GM21515 (cell line): ENCODE measurements around the gene TRMT11.

ENCODE experiments used
- ATAC-seq: cut with Tn5 transposase; IDR thresholded peaks from one replicate; pipeline ENCODE4 v1.9.1; 2021; ENCODE audit not compliant: unreplicated experiment

Gene TRMT11

GRCh38 chr6:126072834-126073233, 86.5 kb downstream of the TRMT11 start:
- ATAC-seq: no peak

- ATAC-seq: no peak
These were observed 89.2 kb downstream of the TRMT11 start for GRCh38 chr6:126075335-126076071.

GRCh38 chr6:126076992-126077664, 90.8 kb downstream of the TRMT11 start:
- ATAC-seq: no peak

GRCh38 chr6:126077810-126078776, 91.8 kb downstream of the TRMT11 start:
- no peak for ATAC-seq

- ATAC-seq: no peak
These were observed 97.5 kb downstream of the TRMT11 start for GRCh38 chr6:126083875-126084274.

- ATAC-seq: peak; percentile 67
These were observed 100.2 kb downstream of the TRMT11 start for GRCh38 chr6:126086560-126086959.
